ENCODE results near the gene POU2F1.

The POU2F1 gene

GRCh38 chr1:167328816-167329483 is 108.3 kb downstream of the POU2F1 start:
- Mint-ChIP-seq H3K36me3 (ENCODE audit: low read depth) (peaks cover 23% of the 10 kb centered on the region), H3K4me3 (no peak overlapping the region), H3K27me3 (ENCODE audit: low read depth) (no peaks in the 10 kb centered on the region), H3K27ac (no peak overlapping the region), H3K4me1 (peaks cover 6% of the 10 kb centered on the region), H3K9me3 (peaks cover 6% of the 10 kb centered on the region)
- no peak for TF ChIP-seq CTCF (IDR thresholded peaks at IDR 0.05; ENCODE audit: unreplicated experiment in 3 of 3)

GRCh38 chr1:167330601-167331293 is 110.1 kb downstream of the POU2F1 start:
- Mint-ChIP-seq H3K4me3 (no peak overlapping the region), H3K36me3 (ENCODE audit: low read depth) (peaks cover 11% of the 10 kb centered on the region), H3K27ac (no peak overlapping the region), H3K9me3 (peaks cover 5% of the 10 kb centered on the region), H3K4me1 (peaks cover 6% of the 10 kb centered on the region), H3K27me3 (ENCODE audit: low read depth) (no peaks in the 10 kb centered on the region)
- no peak for TF ChIP-seq CTCF (IDR thresholded peaks at IDR 0.05; ENCODE audit: unreplicated experiment in 3 of 3)

GRCh38 chr1:167331650-167332049 is 111.0 kb downstream of the POU2F1 start:
- H3K27ac Mint-ChIP-seq = no peak overlapping the region
- H3K27me3 Mint-ChIP-seq (ENCODE audit: low read depth) = no peaks in the 10 kb centered on the region
- peaks cover 8% of the 10 kb centered on the region for H3K9me3 Mint-ChIP-seq
- peaks cover 6% of the 10 kb centered on the region for H3K4me1 Mint-ChIP-seq
- H3K4me3 Mint-ChIP-seq = no peak overlapping the region
- no peak for TF ChIP-seq CTCF (IDR thresholded peaks at IDR 0.05; ENCODE audit: unreplicated experiment in 3 of 3)
- H3K36me3 Mint-ChIP-seq (ENCODE audit: low read depth) = peaks cover 10% of the 10 kb centered on the region

GRCh38 chr1:167332503-167332902 is 111.8 kb downstream of the POU2F1 start:
- Mint-ChIP-seq H3K9me3 (peaks cover 14% of the 10 kb centered on the region), H3K27ac (no peak overlapping the region), H3K4me1 (peaks cover 6% of the 10 kb centered on the region), H3K36me3 (ENCODE audit: low read depth) (peaks cover 17% of the 10 kb centered on the region), H3K27me3 (ENCODE audit: low read depth) (no peaks in the 10 kb centered on the region), H3K4me3 (no peak overlapping the region)
- no peak for TF ChIP-seq CTCF (IDR thresholded peaks at IDR 0.05; ENCODE audit: unreplicated experiment in 3 of 3)

- no peak overlapping the region for H3K27ac Mint-ChIP-seq
- H3K4me1 Mint-ChIP-seq = peaks cover 6% of the 10 kb centered on the region
- no peaks in the 10 kb centered on the region for H3K27me3 Mint-ChIP-seq (ENCODE audit: low read depth)
- no peak for TF ChIP-seq CTCF (IDR thresholded peaks at IDR 0.05; ENCODE audit: unreplicated experiment in 3 of 3)
- H3K4me3 Mint-ChIP-seq = no peak overlapping the region
- H3K9me3 Mint-ChIP-seq = peaks cover 16% of the 10 kb centered on the region
- peaks cover 23% of the 10 kb centered on the region for H3K36me3 Mint-ChIP-seq (ENCODE audit: low read depth)
These were observed 112.4 kb downstream of the POU2F1 start for GRCh38 chr1:167333124-167333523.

GRCh38 chr1:167333703-167334102 is 113.0 kb downstream of the POU2F1 start:
- Mint-ChIP-seq H3K4me3 (no peak overlapping the region), H3K27me3 (ENCODE audit: low read depth) (no peaks in the 10 kb centered on the region), H3K4me1 (peaks cover 6% of the 10 kb centered on the region), H3K36me3 (ENCODE audit: low read depth) (peaks cover 29% of the 10 kb centered on the region), H3K27ac (no peak overlapping the region), H3K9me3 (peaks cover 16% of the 10 kb centered on the region)
- no peak for TF ChIP-seq CTCF (IDR thresholded peaks at IDR 0.05; ENCODE audit: unreplicated experiment in 3 of 3)
